WERI-Rb-1 (cell line): Measurements from ENCODE around the gene CTAGE15.
"Not testable (repeated sequence)": the region's sequence is repeated elsewhere in the genome, so short reads cannot be mapped to it uniquely, and the experiment has no call there.

ENCODE experiments used
- DNase-seq: peaks from one replicate; pipeline ENCODE4 v3.0.0-alpha.2; 2020
- H3K27ac ChIP-seq: fragments of 250-450 bp; sonication (Bioruptor Pico); 2 replicates; pipeline ENCODE4 v1.5.1; 2020; ENCODE audit warnings: mild to moderate bottlenecking, moderate library complexity
- H3K27me3 ChIP-seq: fragments of 250-450 bp; sonication (Bioruptor Pico); 2 replicates; pipeline ENCODE4 v1.5.1; 2021; ENCODE audit warnings: mild to moderate bottlenecking, low read depth, moderate library complexity; ENCODE audit not compliant: insufficient read depth, severe bottlenecking
- H3K36me3 ChIP-seq: fragments of 250-450 bp; sonication (Bioruptor Pico); 2 replicates; pipeline ENCODE4 v1.5.1; 2020; ENCODE audit warnings: mild to moderate bottlenecking, moderate library complexity
- H3K4me3 ChIP-seq: 2 replicates; pipeline ENCODE4 v1.5.1; 2011; ENCODE audit warnings: low read depth, mild to moderate bottlenecking, control low read depth, low read length
- H3K9me3 ChIP-seq: fragments of 250-450 bp; sonication (Bioruptor Pico); 2 replicates; pipeline ENCODE4 v1.5.1; 2021; ENCODE audit warnings: mild to moderate bottlenecking, moderate library complexity; ENCODE audit not compliant: severe bottlenecking
- CTCF ChIP-seq: IDR thresholded peaks from 2 replicates; pipeline ENCODE4 v1.5.1; 2011; ENCODE audit warnings: low read depth, mild to moderate bottlenecking, control low read depth, inconsistent platforms, low read length

CTAGE15 gene, protein sequence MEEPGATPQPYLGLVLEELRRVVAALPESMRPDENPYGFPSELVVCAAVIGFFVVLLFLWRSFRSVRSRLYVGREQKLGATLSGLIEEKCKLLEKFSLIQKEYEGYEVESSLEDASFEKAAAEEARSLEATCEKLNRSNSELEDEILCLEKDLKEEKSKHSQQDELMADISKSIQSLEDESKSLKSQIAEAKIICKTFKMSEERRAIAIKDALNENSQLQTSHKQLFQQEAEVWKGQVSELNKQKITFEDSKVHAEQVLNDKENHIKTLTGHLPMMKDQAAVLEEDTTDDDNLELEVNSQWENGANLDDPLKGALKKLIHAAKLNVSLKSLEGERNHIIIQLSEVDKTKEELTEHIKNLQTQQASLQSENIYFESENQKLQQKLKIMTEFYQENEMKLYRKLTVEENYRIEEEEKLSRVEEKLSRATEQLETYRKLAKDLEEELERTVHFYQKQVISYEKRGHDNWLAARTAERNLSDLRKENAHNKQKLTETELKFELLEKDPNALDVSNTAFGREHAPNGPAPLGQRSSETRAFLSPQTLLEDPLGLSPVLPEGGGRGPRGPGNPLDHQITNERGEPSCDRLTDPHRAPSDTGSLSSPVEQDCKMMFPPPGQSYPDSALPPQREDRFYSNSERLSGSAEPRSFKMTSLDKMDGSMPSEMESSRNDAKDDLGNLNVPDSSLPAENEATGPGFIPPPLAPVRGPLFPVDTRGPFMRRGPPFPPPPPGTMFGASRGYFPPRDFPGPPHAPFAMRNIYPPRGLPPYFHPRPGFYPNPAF

GRCh38 chr7:143571501-143571900 is at the start of gene CTAGE15:
TSS of gene CTAGE15 (plus strand) at chr7:143571801. CDS start at chr7:143571818, 17 bp downstream.
- DNase-seq, H3K27ac ChIP-seq, H3K27me3 ChIP-seq, H3K36me3 ChIP-seq, H3K4me3 ChIP-seq, H3K9me3 ChIP-seq: not testable (repeated sequence)

DNA sequence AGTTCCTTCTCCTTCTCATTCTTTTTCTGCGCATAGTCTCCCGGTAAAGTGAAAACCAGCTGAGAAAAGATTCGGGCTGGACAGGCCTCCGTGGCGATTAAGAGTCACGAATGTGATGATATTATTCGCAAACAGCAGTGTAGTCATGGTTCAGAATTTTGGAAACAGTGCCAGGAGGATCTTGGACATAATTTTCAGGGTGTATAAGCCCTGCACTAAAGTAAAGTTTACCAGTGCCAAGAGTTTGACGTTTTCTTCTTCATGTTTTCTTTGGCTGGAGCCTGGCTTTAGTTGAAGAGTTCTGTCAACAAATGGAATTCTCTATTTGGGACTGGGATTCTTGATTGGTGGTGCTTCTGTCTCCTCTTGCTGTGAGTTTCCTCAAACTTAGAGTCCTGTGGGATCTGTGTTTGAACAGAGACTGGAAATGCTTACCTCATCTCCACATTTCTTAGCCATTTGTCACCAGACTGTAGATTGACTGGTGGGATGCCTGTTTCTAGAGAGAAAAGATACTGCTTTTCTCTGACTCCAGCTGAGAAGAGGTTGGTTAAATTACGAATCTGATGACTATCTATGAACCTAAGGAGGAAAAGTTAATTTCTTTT is 49.2 kb upstream of the CTAGE15 start:
- H3K27me3 ChIP-seq, H3K4me3 ChIP-seq, H3K27ac ChIP-seq, DNase-seq, H3K36me3 ChIP-seq, H3K9me3 ChIP-seq: not testable (repeated sequence)

DNA sequence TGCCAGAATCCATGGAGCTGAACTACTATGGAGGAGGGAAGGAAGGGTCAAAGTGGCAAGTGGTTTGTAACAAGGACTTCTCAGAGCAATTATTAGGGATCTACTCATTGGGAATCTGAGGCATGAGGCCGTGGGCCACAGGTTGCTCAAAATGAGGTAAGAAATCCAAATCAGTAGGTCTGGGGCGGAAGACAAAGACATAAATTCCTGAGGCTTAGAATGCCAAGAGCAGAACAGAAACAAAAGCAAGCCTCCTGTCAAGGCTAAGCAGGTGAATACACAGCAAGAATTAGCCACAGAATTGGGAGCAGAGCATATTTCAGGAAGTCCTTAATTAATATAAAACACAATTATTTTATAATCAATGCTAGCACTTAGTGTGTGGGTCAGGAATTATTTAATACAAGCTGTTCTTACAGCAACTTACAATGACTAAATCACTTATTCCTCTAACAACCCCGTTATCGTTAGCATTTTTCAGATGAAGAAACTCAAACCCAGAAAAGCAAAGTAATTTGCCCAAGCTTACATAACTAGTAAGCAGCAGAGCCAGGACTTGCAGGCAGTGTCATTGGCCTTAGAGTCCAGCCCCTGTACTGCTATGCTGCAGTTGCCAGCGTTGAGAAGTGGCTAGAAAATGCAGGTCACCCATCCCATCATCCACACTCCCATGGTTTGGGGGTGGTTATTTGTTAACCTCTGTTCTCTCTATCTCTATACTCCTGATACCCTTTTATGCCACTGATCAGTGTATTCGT is 40.3 kb upstream of the CTAGE15 start:
- not testable (repeated sequence) for H3K36me3 ChIP-seq, H3K27ac ChIP-seq, H3K4me3 ChIP-seq, H3K27me3 ChIP-seq, DNase-seq, H3K9me3 ChIP-seq

GRCh38 chr7:143531932-143532331 is 39.7 kb upstream of the CTAGE15 start:
- not testable (repeated sequence) for H3K36me3 ChIP-seq, DNase-seq

DNA sequence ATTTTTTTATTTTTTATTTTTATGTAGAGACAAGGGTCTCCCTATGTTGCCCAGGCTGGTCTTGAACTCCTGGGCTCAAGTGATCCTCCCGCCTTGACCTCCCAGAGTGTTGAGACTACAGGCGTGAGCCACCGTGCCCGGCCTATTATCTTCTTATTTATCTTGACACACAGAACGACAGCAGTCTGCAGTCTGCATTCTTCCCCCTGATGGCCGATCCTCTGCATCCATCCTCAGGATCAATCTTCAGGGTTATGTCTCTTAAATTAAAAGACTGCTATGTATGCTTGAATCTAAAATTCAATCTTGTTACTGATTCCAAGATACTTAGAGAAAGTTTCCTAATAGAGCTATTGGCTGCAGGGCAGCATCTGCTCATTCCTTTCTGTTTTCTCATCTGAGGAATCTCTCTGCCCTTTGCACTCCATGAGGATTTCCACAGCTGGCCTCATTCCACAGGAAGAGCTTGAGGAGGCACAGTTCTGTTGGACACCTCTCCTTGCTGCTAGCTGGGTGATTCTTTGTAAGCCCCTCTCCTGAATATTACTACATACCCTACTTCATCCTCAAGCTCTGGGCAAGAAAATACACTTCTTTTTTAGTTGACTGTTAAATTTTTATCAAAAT is 38.3 kb upstream of the CTAGE15 start:
- not testable (repeated sequence) for H3K27ac ChIP-seq, H3K4me3 ChIP-seq, H3K27me3 ChIP-seq, H3K9me3 ChIP-seq, DNase-seq, H3K36me3 ChIP-seq

More at GRCh38 chr7:143531932-143532331, 39.7 kb upstream of the CTAGE15 start:
- H3K4me3 ChIP-seq, H3K27ac ChIP-seq, H3K9me3 ChIP-seq, H3K27me3 ChIP-seq: not testable (repeated sequence)

DNA sequence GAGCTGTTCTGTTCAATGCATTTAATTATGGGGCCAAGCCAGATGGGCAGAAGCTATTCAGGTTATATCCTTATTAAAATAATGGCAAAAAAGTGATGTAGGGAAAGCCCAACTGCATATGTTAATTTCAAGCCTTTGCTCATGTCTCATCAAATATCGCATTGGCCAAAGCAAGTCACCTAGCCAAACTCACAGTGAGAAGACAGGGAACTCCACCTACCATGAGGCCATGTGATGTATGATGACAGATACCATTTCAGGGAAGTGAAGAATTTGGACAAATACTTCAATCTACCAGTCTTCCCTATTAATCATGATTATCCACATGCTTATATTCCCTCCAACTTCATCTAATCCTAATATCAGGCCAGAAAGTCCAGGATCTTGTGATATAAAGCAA is 35.2 kb upstream of the CTAGE15 start:
- H3K27ac ChIP-seq, H3K36me3 ChIP-seq, H3K27me3 ChIP-seq, H3K4me3 ChIP-seq, DNase-seq, H3K9me3 ChIP-seq: not testable (repeated sequence)

GRCh38 chr7:143543288-143544038 is 28.1 kb upstream of the CTAGE15 start:
- H3K27ac ChIP-seq, H3K36me3 ChIP-seq, H3K27me3 ChIP-seq, H3K9me3 ChIP-seq, DNase-seq, H3K4me3 ChIP-seq: not testable (repeated sequence)

- H3K4me3 ChIP-seq, H3K36me3 ChIP-seq, H3K27me3 ChIP-seq, DNase-seq, H3K9me3 ChIP-seq, H3K27ac ChIP-seq: not testable (repeated sequence)
Measured at GRCh38 chr7:143555968-143556367, 15.6 kb upstream of the CTAGE15 start.

GRCh38 chr7:143563306-143563705 is 8.3 kb upstream of the CTAGE15 start:
- peak; percentile 27 for DNase-seq
- TF ChIP-seq CTCF: 0 out of 2 replicates have a peak, but pooled peaks have one; percentile 10
- not testable (repeated sequence) for H3K27ac ChIP-seq, H3K9me3 ChIP-seq, H3K27me3 ChIP-seq, H3K36me3 ChIP-seq, H3K4me3 ChIP-seq

DNA sequence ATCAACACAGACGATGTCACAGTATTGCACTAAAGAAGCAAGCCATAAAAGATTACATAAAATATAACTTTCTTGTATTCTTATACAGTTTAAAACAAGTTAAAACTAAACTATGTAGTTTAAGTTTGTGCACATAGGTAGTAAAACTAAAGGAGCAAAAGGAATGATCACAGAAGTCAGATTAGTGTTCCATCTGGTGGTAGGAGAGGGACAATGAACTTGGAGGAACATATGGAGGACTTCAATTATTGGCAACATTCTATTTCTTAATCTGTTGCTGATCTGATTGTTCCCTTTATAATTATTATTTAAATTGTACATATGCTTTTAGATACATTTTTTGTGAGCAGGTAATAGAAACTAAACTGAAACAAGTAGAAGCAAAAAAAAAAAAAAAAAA is 5.6 kb upstream of the CTAGE15 start:
- H3K4me3 ChIP-seq, H3K27ac ChIP-seq, H3K9me3 ChIP-seq, H3K27me3 ChIP-seq, H3K36me3 ChIP-seq, DNase-seq: not testable (repeated sequence)

GRCh38 chr7:143588183-143588582 is 16.6 kb downstream of the CTAGE15 start:
- not testable (repeated sequence) for H3K27me3 ChIP-seq, DNase-seq

GRCh38 chr7:143589897-143590296 is 18.3 kb downstream of the CTAGE15 start:
- H3K36me3 ChIP-seq, H3K9me3 ChIP-seq, DNase-seq, H3K27me3 ChIP-seq, H3K27ac ChIP-seq, H3K4me3 ChIP-seq: not testable (repeated sequence)

More at GRCh38 chr7:143588183-143588582, 16.6 kb downstream of the CTAGE15 start:
- not testable (repeated sequence) for H3K36me3 ChIP-seq, H3K27ac ChIP-seq, H3K9me3 ChIP-seq, H3K4me3 ChIP-seq
